SH-SY5Y (cell line): ENCODE data around the gene SSTR5.

Source experiments
- GATA2 ChIP-seq: IDR thresholded peaks from 2 replicates; pipeline ENCODE4 v1.6.1; 2011; ENCODE audit warnings: mild to moderate bottlenecking, low read depth, low read length
- GATA3 ChIP-seq: IDR thresholded peaks from 2 replicates; pipeline ENCODE4 v1.6.1; 2011; ENCODE audit warnings: low read depth, mild to moderate bottlenecking, low read length, moderate library complexity

DNA sequence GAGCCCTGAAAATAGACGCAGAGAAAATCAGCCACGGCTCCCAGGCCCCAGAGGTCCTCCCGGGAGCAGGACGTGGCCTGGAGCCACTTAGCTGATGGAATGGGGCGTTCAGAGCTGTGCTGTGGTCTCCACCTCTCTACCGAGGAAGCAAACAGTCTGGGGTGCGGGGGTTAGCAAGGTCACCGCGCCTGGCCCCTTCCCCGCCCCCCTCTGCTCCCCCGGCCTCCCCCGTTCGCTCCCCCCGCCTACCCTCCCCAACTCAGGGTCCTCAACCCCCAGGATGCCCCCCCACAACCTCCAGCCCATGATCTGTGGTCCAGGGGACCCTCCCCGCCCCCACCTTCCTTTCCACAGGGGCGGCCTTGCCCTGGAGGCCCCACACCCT is 44.1 kb downstream of the SSTR5 start:
- no peak for TF ChIP-seq GATA2
- no peak for TF ChIP-seq GATA3
